Left renal pelvis (tissue), 4 donors: Measurements from ENCODE around the gene MGLL. TPM values are rescaled to one million over a fixed set of nuclear protein-coding genes. Genes with fewer than 3 reads are reported as not detected.

Experiments used
- DNase-seq, 4 donors: peaks; one replicate each; pipeline ENCODE4 v3.0.0-alpha.2; 2013; ENCODE audit warnings: low read depth in 4 of 4, low spot score in 3 of 4
- polyA plus RNA-seq, 4 donors: library from polyadenylated mRNA; unstranded; fragments of 120-200 nt; gene quantifications; one replicate each; pipeline ENCODE4 v1.2.1, GENCODE V29; 2013; ENCODE audit not compliant: insufficient read length in 4 of 4

MGLL gene
- polyA plus RNA-seq, 4 donors = 12.3 to 27.3 (median 24.2) TPM

DNA sequence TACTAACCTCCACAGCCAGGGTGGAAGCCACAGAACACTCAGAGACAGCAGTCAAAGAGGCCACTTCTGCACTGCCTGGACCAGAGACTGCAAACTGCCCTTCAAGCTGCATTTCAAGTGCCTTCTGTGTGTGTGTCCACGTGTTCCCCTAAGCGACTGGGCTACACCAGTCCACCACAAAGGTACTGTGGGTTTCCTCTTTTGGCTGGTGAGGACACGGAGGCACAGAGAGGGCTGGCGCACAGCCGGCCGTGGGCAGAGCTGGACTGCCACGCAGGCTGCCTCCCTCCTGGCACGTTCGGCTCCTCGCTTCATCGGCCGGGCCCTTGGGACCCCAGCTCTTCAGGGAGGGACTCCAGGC is 60.9 kb downstream of the MGLL start:
- DNase-seq = no peak

DNA sequence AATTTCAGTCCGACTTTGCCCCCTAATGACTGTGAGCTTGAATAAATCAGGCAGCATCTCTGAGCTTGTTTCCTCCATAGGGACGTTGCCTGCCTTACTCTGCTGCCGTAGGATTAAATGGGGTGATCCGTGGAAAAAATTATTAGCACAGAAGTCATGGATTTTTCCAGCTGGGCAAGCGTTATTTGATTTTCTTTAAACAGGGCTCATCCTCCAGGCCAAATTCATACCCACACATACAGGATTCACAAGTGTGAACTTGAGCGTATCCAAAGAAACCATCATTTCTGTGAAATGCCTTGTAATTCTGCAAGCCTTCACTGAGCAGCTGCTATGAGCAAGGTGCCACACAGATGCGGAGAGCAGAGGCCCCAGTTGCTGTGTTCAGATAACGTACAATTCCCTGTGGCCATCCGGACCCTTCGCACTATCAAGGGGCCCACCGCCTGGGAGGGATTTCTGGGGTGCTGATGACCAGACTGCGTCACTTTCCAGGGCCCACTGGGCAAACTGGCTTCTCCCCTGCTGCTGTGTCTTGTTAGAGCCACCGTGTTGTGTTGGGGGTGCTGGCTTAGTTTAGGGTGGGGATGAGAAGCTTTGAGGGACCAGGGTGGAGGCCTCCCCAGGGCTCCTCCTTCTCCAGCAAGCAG is 61.4 kb downstream of the MGLL start:
- no peak for DNase-seq

DNA sequence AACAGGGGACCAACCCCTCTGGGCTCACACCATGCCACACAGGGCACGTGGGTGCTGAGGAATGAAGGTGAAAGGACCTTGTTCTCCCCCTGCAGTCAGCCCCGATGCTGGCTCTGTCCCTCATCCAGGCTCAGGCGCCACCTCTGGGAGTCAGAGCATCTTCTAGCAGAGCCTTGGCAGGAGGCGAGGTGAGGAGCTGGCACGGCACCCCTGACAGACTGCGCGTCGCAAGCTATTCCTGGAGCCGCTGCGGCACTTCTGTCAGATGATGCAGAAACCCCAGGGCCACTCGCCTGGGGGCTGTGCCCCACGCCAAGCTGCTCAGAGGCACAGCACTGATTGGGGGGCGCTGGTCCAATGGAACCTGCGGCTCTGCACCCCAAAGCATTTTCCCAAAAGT is 62.0 kb downstream of the MGLL start:
- DNase-seq = no peak

DNA sequence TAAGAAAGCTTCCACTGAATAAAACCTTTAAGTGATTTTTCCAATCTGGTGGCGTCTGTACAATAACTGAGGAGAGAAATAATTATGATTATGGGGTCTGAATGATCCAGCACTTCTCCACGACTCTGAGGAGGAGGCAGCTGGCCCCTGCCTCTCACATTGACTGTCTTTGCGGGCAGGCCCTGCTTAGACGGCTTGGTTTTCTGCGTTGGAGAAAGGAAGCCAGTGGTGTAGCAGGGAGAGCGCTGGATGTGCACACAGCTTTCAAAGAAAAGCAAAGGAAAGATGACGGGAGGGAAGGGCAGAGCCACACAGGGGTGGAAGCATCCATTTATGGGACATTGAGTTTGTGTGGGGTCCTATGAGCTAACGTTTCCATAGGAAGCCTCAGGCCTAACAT is 62.5 kb downstream of the MGLL start:
- no peak for DNase-seq

DNA sequence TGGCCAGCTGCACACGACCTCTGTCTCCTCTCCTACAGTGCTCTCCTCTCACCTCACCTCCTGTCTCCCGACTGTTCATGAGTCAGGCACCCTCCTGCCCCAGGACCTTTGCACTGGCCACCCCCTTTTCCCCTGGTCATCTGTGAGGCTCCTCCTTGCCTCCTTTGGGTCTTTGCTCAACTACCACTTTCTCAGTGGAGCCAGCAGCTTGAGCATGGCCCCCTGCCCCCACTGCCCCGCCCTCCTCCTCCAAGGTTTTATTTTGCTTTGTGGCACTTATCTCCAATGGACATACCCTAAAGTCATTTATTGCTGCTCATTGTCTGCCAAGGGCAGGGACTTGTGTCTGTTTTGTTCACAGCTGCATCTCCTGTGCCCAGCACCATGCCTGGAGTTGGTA is 64.3 kb downstream of the MGLL start:
- DNase-seq = no peak

DNA sequence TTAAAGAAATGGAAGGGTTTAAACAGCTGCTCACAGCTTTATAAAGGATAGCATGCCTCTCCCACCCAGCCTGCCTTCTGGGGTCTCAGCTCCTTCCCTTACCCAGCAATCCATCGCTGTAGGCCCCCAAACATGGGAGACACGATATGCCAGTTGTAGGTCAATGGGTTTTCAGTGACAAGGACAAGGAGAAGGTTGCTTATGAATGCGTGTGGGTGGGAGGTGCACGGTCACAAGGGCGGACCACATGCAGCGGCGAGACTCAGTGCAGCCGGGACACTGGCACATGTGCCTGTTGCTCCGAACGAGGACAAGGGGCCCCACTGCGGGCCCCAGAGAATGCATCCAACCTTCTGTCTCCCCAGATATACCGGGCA is 67.0 kb downstream of the MGLL start:
- DNase-seq = no peak

GRCh38 chr3:127754411-127755304 is 67.7 kb downstream of the MGLL start:
- DNase-seq = no peak

DNA sequence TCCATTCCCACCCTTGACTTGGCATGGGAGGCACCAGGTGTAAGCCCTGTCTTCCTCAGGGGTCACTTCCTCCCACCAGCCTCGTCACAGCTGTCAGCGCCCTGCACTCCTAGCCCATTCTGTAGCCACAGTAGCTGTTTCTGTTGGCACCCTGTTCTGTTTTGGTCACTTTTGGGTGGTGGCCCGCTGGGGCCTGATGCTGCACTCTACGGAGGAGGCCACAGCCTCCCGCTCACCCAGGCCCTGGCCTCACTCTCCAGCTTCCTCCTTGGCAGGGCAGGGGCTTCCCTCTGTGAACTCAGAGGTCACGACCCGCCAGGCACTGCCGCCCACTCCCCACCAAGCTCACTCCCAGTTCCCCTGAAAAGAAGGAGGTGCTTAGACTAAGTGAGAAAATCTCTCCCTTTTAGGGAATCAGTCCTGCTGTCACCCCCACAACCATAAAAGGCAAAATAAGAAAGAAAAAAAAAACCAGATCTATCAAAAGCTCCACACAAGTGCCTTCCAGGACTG is 68.4 kb downstream of the MGLL start:
- DNase-seq = no peak

DNA sequence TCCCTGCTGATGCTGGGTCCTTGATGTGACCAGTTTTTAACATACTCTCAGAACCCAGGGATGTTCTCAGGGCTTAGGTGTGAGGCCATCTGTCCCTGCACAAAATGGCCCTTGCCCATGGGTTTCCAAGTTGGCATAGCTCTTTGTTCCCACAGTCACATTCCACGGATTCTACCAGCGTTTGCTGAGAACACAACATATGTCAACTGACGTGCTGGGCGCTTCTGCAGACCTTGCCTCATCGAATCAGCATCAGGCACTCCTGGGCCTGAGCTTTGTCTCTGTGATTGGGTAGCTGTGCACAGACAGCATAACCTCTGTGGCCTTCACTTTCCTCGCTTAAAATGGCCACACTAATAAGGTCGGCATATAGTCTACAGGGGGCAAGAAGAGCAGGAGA is 69.0 kb downstream of the MGLL start:
- DNase-seq = no peak

DNA sequence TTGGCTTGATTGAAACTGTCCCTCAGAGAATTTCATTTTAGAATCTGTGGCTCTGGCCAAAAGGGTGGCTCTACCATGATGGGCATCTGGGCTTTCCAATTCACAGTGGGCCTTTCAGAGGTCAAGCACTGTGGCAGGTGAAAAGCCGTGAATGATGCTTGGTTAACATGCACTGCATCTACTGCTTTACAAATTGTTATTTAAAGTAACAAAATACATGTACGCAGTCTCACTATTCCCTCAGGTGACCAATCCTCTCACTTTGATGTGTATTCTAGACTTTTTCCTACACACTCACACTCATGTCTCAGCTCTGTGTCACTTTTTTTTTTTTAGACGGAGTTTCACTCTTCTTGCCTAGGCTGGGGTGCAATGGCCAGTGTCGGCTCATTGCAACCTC is 70.5 kb downstream of the MGLL start:
- no peak for DNase-seq

DNA sequence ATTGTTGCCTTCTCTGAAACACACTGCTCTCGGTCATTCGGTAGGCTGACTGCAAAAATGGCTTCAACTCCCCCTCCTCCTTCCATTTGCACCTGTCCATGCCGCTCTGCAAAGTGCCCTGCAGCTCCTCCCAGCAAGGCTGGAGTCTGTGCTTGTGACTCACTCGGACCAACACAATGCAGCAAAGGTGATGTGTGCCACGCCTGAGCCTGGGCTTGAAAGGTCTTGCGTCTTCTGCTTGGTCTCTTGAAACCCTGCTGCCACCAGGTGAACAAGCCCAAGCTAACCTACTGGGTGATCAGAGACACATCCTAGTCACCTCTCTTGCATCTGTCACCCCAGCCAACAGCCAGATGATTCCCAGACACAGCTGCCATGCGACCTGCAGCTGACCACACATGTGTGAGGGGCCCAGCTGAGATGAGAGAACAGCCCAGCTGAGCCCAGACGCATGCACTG is 71.1 kb downstream of the MGLL start:
- DNase-seq = no peak

GRCh38 chr3:127750226-127751031 is 71.9 kb downstream of the MGLL start:
- no peak for DNase-seq

GRCh38 chr3:127749787-127750225 is 72.5 kb downstream of the MGLL start:
- no peak for DNase-seq

DNA sequence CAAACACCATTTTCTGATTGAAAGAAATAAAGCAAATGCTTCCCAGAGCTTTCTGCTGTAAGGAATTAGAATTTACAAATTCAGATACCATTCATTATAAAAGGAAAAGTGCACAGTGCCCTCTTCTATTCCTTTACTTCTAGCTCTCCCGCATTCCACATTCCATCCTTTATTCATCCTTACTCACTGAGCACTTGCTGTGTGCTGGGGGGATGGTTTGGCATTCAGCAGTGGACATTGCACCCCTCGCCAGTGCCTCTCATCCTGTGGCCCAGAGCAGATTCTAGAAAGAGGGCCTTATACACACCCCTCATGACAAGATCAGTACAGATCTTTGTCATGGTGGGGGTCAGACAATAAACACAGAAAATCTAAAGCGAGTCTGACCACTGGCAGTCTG is 73.0 kb downstream of the MGLL start:
- no peak for DNase-seq

DNA sequence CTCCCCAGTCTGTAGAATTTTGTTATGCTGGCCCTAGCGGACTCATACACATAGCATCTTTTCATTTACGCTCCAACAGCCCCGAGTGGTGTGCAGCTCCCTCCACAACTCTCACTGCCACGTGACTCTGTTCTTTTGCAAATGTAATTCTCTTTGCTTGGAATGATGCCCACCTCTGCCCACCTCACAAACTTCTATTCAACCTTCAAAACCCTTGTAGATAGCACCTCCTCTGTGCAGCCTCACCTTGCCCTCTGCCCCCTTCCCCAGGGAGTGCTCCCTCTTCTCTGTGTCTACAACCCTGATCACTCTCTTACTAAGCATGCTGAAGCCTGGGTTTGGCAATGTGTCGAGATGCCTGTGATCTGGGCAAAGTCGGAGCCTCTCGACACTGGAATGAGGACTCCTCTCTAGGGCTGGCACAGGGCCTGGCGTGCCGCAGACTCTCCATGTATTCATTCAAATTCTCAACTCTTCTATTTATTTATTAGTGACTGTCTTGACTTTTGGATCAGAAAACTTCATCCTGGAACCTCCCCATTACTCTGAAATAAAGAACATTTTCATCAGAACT is 73.5 kb downstream of the MGLL start:
- no peak for DNase-seq

DNA sequence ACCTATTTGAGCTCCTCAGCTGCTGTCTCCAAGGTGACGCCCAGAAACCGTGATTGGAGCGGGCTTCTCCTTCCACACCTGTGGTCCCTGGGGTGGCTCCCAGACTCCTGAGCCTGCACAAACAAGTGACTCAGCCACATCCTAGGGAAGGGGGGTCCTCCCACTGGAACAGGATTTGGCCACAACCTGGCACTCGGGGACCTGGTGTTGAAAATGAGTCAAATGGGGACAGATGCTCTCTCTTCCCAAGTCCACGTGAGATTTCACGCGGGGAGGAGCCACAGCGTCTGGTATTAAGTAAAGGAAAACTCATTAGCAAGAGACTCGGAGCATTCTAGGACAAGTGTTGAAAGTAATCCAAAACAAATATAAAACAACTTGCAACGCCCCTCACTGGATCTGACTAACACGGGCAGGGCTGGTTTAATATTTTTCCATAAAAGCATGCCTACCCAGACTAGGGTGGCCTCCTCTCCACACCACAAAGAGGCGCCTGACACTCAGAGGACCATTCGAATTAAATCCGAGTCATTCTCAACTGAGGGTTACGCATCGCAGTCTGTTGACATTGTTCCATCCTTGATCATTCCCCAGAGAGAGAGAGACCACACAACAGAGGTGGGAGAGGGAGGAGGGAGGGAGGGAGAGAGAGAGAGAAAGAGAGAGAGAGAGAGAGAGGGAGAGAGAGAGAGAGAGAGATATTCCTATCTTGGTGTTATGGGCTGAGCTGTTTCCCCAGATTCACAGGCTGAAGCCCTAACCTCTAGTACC is 74.4 kb downstream of the MGLL start:
- DNase-seq = no peak

DNA sequence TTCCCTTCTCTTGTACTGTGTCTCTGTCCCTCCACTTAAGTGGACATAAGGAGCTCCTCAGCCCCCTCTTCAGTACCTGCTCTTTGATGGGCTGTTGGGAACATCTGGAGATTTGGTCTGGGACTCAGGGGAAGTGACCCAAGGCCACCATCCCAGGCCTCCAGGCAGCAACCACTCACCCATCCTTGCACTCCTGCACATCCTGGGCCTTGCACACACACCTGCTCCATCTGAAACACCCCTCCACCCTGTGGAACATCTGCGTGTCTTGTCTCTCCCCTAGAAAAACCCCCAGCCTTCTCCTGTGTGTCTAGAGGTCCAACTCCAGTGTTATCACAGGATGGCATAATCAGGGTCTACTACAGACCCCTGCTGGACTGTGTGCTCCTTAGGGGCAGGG is 75.2 kb downstream of the MGLL start:
- no peak for DNase-seq

DNA sequence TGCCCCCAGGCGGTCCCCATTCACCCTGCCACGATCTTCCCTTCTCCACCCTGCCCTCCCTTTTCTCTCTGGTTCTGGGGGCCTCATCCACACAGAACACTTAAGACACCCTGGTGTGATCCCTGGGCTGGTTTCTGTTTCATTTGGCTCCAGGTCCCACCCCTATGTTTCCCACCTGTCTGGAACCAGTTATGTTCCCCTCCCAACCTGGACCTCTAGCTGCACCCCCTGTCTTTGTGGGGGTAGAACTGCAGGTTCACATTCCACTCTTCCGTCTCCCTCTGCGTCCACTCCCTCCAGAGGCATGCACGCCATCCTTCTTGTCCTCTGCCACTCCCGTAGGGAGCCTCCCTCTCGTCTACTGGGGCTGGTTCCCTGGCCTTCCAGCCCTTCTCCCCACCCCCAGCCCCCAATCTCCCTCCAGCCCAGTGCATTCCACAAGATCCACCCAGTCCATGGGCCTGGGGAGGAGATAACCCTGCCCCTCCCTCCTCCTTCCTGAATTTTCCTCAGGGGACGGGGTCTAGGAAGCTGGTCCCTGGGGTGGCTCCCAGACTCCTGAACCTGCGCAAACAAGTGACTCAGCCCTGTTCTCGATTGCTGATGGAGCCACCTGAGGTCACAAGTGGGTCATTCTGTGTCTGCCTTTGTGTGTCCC is 75.8 kb downstream of the MGLL start:
- no peak for DNase-seq

GRCh38 chr3:127745656-127746399 is 76.5 kb downstream of the MGLL start:
- DNase-seq = no peak
